OCI-LY1 (cell line): ENCODE results near the gene PRMT7.
A peak's percentile ranks its signal among the peaks of the same experiment; 100 is the strongest.

Experiments
- H2AFZ ChIP-seq: fragments of 200-600 bp; sonication (generic), shearing (Covaris generic); 2 replicates; pipeline ENCODE4 v1.6.0; 2014; ENCODE audit warnings: antibody characterized with exemption, mild to moderate bottlenecking, low read length
- H3F3A ChIP-seq: fragments of 200-600 bp; sonication (generic), shearing (Covaris generic); 2 replicates; pipeline ENCODE4 v1.6.0; 2014; ENCODE audit warnings: mild to moderate bottlenecking, antibody characterized with exemption, low read length, moderate library complexity; ENCODE audit not compliant: insufficient read depth
- H3K27ac ChIP-seq: fragments of 200-600 bp; sonication (generic); 2 replicates; pipeline ENCODE4 v1.5.1; 2014; ENCODE audit warnings: low read length, mixed run types, mild to moderate bottlenecking, low read depth; ENCODE audit not compliant: poor library complexity, severe bottlenecking
- H3K27me3 ChIP-seq: fragments of 200-600 bp; sonication (generic); 2 replicates; pipeline ENCODE4 v1.6.0; 2014; ENCODE audit warnings: antibody characterized with exemption, mild to moderate bottlenecking, low read length, moderate library complexity; ENCODE audit not compliant: insufficient read depth
- H3K36me3 ChIP-seq: fragments of 200-600 bp; sonication (generic); 2 replicates; pipeline ENCODE4 v1.6.1; 2014; ENCODE audit warnings: mild to moderate bottlenecking, antibody characterized with exemption, low read length, moderate library complexity, mixed read lengths; ENCODE audit not compliant: insufficient read depth
- H3K4me1 ChIP-seq: fragments of 200-600 bp; sonication (generic); 2 replicates; pipeline ENCODE4 v1.5.1; 2014; ENCODE audit warnings: mild to moderate bottlenecking, low read length, moderate library complexity; ENCODE audit not compliant: insufficient read depth, severe bottlenecking
- H3K4me2 ChIP-seq: fragments of 200-600 bp; sonication (generic), shearing (Covaris generic); 2 replicates; pipeline ENCODE4 v1.6.1; 2014; ENCODE audit warnings: low read length
- H3K4me3 ChIP-seq: fragments of 200-600 bp; sonication (generic); 2 replicates; pipeline ENCODE4 v1.5.1; 2014; ENCODE audit warnings: low read length, low read depth, mild to moderate bottlenecking, mixed read lengths; ENCODE audit not compliant: poor library complexity, severe bottlenecking
- H3K79me2 ChIP-seq: fragments of 200-600 bp; shearing (Covaris generic); 2 replicates; pipeline ENCODE4 v1.6.1; 2016; ENCODE audit warnings: mixed run types, low read length, mixed read lengths; ENCODE audit not compliant: insufficient read depth
- H3K9ac ChIP-seq: fragments of 200-600 bp; sonication (generic), shearing (Covaris generic); 2 replicates; pipeline ENCODE4 v1.6.1; 2014; ENCODE audit warnings: mild to moderate bottlenecking, low read length, mixed read lengths
- H3K9me2 ChIP-seq: fragments of 200-600 bp; sonication (generic), shearing (Covaris generic); 2 replicates; pipeline ENCODE4 v1.6.1; 2014; ENCODE audit warnings: low read depth, mild to moderate bottlenecking, low read length, mixed read lengths
- H3K9me3 ChIP-seq: fragments of 200-600 bp; shearing (Covaris generic); 2 replicates; pipeline ENCODE4 v1.6.1; 2014; ENCODE audit warnings: low read length, mixed read lengths
- H4K20me1 ChIP-seq: fragments of 200-600 bp; sonication (generic), shearing (Covaris generic); 2 replicates; pipeline ENCODE4 v1.6.0; 2016; ENCODE audit warnings: mild to moderate bottlenecking, low read length; ENCODE audit not compliant: insufficient read depth
- EZH2 ChIP-seq: fragments of 200-600 bp; sonication (generic), shearing (Covaris generic); IDR thresholded peaks from 2 replicates; pipeline ENCODE4 v1.8.0; 2017; ENCODE audit warnings: borderline replicate concordance, mixed run types, mild to moderate bottlenecking, antibody characterized with exemption, low read length, moderate library complexity, mixed read lengths
- TF ChIP-seq, protein P1 (sequence below): fragments of 200-600 bp; sonication (generic), shearing (Covaris generic); IDR thresholded peaks from 2 replicates; pipeline ENCODE4 v1.5.1; 2017; ENCODE audit warnings: mild to moderate bottlenecking, antibody characterized with exemption, low read length, moderate library complexity, mixed read lengths

The PRMT7 gene

DNA sequence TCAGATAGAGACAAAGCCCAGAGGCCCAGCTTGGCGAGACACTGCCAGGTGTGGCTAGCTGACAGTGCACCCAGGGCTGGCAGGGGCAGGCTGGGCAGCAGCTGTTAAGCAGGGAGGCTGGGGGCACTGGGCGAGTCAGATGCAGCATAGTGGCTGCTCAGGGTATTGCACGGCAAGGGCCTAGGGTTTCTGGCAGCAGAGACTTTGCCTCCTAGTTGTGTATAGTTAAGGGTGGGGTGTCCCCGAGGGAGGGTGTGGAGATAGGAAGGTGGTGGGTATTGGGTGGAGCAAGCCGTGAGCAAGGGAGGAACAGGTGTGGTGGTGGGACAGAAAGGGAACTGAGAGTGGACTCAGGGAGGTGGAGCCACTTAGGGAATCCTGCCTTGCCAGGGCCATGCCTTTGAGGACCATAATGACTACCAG is 71.5 kb downstream of the PRMT7 start:
- Histone ChIP-seq H3K9me2 (no peaks in the 10 kb centered on the region), H3K9me3 (no peaks in the 10 kb centered on the region), H3K36me3 (no peaks in the 10 kb centered on the region), H3K4me1 (peaks cover 14% of the 10 kb centered on the region), H4K20me1 (no peaks in the 10 kb centered on the region), H3K27ac (no peak overlapping the region), H3K79me2 (no peaks in the 10 kb centered on the region), H3K4me3 (no peak overlapping the region), H3K27me3 (no peaks in the 10 kb centered on the region), H2AFZ (no peak overlapping the region), H3F3A (no peaks in the 10 kb centered on the region), H3K4me2 (no peak overlapping the region), H3K9ac (no peak overlapping the region)
- no peak for TF ChIP-seq EZH2
- TF ChIP-seq, protein P1, sequence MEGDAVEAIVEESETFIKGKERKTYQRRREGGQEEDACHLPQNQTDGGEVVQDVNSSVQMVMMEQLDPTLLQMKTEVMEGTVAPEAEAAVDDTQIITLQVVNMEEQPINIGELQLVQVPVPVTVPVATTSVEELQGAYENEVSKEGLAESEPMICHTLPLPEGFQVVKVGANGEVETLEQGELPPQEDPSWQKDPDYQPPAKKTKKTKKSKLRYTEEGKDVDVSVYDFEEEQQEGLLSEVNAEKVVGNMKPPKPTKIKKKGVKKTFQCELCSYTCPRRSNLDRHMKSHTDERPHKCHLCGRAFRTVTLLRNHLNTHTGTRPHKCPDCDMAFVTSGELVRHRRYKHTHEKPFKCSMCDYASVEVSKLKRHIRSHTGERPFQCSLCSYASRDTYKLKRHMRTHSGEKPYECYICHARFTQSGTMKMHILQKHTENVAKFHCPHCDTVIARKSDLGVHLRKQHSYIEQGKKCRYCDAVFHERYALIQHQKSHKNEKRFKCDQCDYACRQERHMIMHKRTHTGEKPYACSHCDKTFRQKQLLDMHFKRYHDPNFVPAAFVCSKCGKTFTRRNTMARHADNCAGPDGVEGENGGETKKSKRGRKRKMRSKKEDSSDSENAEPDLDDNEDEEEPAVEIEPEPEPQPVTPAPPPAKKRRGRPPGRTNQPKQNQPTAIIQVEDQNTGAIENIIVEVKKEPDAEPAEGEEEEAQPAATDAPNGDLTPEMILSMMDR: peak; percentile 54

DNA sequence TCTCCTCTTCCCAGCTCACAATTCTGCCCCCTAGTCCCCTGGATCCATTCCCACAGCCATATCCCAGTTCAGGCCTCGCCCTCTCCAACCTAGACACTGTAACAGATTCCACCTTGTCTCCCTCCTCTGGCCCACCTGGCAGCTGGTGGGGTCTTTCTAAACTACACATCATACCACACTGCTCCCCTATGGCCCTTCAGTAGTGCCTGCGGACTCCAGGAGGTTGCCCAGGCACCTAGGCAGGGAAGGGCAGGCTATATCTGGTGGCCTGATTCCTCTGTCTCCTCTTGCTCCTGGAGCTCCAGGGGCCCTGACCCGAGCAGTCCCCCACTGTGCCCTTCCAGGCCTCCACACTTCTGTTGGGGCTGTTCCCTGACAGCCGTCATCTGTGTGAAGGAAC is 73.0 kb downstream of the PRMT7 start:
- TF ChIP-seq, protein P1: no peak
- TF ChIP-seq EZH2: no peak
- no peaks in the 10 kb centered on the region for H3K9me2 ChIP-seq
- no peaks in the 10 kb centered on the region for H3K36me3 ChIP-seq
- no peaks in the 10 kb centered on the region for H3F3A ChIP-seq
- H3K27ac ChIP-seq: no peak overlapping the region
- H4K20me1 ChIP-seq: no peaks in the 10 kb centered on the region
- H3K4me1 ChIP-seq: peaks cover 10% of the 10 kb centered on the region
- no peak overlapping the region for H3K4me3 ChIP-seq
- no peak overlapping the region for H3K4me2 ChIP-seq
- no peak overlapping the region for H2AFZ ChIP-seq
- H3K79me2 ChIP-seq: no peaks in the 10 kb centered on the region
- no peak overlapping the region for H3K9ac ChIP-seq
- no peaks in the 10 kb centered on the region for H3K9me3 ChIP-seq
- no peaks in the 10 kb centered on the region for H3K27me3 ChIP-seq

DNA sequence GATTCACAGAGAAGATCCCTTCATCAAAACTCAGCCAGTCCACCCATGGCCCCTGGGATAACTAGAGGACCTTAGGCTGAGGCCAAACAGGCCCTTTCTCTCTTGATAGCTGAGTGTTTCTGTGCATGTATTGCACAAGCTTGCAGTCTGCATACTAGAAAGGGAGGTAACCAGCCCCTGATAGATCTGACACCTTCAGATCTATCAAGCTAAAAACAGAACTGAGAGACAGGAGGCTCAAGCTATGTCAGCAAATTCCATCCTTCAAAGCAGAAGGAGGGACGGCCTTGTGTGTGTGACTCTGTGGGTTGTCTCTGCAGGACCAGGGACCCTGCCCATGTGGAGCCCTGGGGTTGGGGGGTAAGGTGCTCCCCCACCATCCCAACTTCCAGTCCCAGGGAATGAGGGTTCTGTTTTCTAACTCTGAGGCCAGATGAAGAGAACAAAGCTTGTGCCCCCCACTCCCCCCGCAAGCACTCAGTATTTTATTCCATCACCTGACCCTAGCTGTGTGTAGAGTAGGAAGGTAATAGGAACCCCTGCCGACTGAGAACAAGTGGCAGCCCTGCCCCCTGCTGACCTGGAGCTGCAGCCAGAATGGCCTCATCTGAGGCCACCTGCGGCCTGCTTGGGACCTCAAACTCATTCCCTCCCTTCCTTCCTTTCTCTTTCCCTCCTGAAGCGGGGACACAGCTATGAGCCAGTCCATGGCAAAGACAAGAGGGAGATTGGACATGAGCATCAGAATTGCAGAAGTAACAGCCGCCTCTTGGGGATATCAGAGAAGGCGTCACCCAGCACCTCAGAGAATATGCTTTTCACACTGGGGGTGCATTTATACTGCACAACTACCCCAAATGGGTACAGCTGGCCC is 73.7 kb downstream of the PRMT7 start:
- Histone ChIP-seq H3K4me1 (peaks cover 3% of the 10 kb centered on the region), H2AFZ (no peak overlapping the region), H3K79me2 (no peaks in the 10 kb centered on the region), H3F3A (no peaks in the 10 kb centered on the region), H3K9me2 (no peaks in the 10 kb centered on the region), H3K4me3 (no peak overlapping the region), H3K4me2 (no peak overlapping the region), H3K9ac (no peak overlapping the region), H3K9me3 (no peaks in the 10 kb centered on the region), H3K27ac (no peak overlapping the region), H3K27me3 (no peaks in the 10 kb centered on the region), H4K20me1 (no peaks in the 10 kb centered on the region), H3K36me3 (no peaks in the 10 kb centered on the region)
- TF ChIP-seq, protein P1: no peak; the same call in 1 of the 2 replicates
- TF ChIP-seq EZH2: no peak
